Vagina (tissue), 2 donors: Measurements from ENCODE around the gene ABHD16A.

Source experiments
- CTCF ChIP-seq, 3 experiments: fragments of 450-650 bp in 2 of 3; fragments of 200-600 bp in 1 of 3; sonication (generic) in 1 of 3; IDR thresholded peaks; one replicate each; pipeline ENCODE4 v1.5.1; 2017 to 2019; ENCODE audit warnings: antibody characterized with exemption in 3 of 3, mild to moderate bottlenecking in 2 of 3, moderate library complexity in 2 of 3
- POLR2AphosphoS5 ChIP-seq, 2 donors: sonication (generic); formaldehyde crosslinking; IDR thresholded peaks; one replicate each; pipeline ENCODE4 v1.9.0; 2017; ENCODE audit warnings: antibody characterized with exemption in 2 of 2, mild to moderate bottlenecking in 2 of 2, low read depth in 1 of 2; ENCODE audit not compliant: insufficient read depth in 1 of 2

GRCh38 chr6:31663126-31663960 lies 39.8 kb downstream of the ABHD16A start:
- no peak for TF ChIP-seq CTCF (IDR thresholded peaks at IDR 0.05)
- no peak for TF ChIP-seq POLR2AphosphoS5 (IDR thresholded peaks at IDR 0.05; ENCODE audit: insufficient read depth in 1 of 2, low read depth in 1 of 2)
